Astrocyte of the spinal cord (primary cell): ENCODE data around the gene ARHGAP15.

Experiments used
- DNase-seq: peaks from one replicate; pipeline ENCODE4 v3.0.0; 2011; ENCODE audit warnings: low read depth, low spot score
- H3K4me3 ChIP-seq: 2 replicates; pipeline ENCODE4 v1.5.1; 2011; ENCODE audit warnings: low read depth, mild to moderate bottlenecking, low read length, moderate library complexity
- in situ Hi-C: cut with HindIII; loops from 2 replicates; pipeline ENCODE4 v1.10.0; 2017; ENCODE audit warnings: low sequenced_read_pairs
- TF ChIP-seq, protein P1 (sequence below): IDR thresholded peaks from 2 replicates; pipeline ENCODE4 v1.5.1; 2012; ENCODE audit warnings: low read depth, mild to moderate bottlenecking, low read length, inconsistent platforms

ARHGAP15 gene

GRCh38 chr2:143481237-143481623 is 352.0 kb downstream of the ARHGAP15 start:
- H3K4me3 ChIP-seq, result no peak overlapping the region
- no peak for DNase-seq
- TF ChIP-seq, protein P1, sequence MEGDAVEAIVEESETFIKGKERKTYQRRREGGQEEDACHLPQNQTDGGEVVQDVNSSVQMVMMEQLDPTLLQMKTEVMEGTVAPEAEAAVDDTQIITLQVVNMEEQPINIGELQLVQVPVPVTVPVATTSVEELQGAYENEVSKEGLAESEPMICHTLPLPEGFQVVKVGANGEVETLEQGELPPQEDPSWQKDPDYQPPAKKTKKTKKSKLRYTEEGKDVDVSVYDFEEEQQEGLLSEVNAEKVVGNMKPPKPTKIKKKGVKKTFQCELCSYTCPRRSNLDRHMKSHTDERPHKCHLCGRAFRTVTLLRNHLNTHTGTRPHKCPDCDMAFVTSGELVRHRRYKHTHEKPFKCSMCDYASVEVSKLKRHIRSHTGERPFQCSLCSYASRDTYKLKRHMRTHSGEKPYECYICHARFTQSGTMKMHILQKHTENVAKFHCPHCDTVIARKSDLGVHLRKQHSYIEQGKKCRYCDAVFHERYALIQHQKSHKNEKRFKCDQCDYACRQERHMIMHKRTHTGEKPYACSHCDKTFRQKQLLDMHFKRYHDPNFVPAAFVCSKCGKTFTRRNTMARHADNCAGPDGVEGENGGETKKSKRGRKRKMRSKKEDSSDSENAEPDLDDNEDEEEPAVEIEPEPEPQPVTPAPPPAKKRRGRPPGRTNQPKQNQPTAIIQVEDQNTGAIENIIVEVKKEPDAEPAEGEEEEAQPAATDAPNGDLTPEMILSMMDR, result no peak
- in situ Hi-C loops, result no loop called here

GRCh38 chr2:143481733-143482132 is 352.5 kb downstream of the ARHGAP15 start:
- no peak for DNase-seq
- H3K4me3 ChIP-seq, result no peak overlapping the region
- in situ Hi-C loops, result no loop called here
- TF ChIP-seq, protein P1, result no peak

DNA sequence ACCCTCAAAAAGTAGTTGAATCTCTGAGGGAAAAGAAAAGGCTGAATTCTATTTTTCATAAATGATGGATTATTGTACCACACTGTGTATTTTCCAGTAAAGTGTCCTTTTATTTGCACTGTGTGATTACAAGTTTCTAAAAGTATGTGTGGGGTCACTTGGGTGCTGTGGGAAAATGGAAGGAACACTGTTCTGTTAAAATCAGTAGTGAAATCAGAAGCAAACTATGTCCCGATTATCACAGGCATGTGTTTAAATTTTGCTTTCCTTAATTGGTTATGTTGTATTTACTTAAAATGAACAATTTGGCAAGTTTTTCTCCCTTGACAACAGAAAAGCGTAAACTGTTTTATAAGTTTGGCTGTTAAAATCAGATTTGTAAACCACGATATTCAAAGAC is 353.1 kb downstream of the ARHGAP15 start:
- in situ Hi-C loops, result no loop called here
- peak; percentile 37 for DNase-seq
- H3K4me3 ChIP-seq, result no peak overlapping the region
- TF ChIP-seq, protein P1, result no peak

DNA sequence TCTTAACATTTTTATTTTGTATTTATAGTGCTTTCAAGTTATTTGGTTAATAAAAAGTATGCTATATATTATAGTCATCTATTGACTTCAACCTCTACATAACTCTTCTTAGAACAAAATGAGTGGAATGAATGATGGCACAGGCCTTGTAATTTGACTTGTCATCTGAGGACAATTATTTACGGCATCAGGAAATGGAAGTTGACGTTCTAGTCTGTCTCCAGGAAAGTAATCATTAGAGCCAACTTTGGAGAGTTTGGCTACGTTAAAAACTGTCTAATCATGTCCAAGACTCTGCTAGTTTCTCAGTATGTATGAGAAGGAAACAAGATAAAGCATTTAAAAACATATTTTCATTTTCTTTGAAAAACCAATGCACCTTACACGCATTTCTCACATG is 353.6 kb downstream of the ARHGAP15 start:
- DNase-seq, result no peak
- H3K4me3 ChIP-seq, result no peak overlapping the region
- in situ Hi-C loops, result no loop called here
- TF ChIP-seq, protein P1, result no peak

GRCh38 chr2:143486976-143487375 is 357.8 kb downstream of the ARHGAP15 start:
- no peak for DNase-seq
- H3K4me3 ChIP-seq, result no peak overlapping the region
- TF ChIP-seq, protein P1, result no peak
- in situ Hi-C loops, result no loop called here

- TF ChIP-seq, protein P1, result no peak
- no peak overlapping the region for H3K4me3 ChIP-seq
These were observed 359.9 kb downstream of the ARHGAP15 start for GRCh38 chr2:143489145-143489544.

DNA sequence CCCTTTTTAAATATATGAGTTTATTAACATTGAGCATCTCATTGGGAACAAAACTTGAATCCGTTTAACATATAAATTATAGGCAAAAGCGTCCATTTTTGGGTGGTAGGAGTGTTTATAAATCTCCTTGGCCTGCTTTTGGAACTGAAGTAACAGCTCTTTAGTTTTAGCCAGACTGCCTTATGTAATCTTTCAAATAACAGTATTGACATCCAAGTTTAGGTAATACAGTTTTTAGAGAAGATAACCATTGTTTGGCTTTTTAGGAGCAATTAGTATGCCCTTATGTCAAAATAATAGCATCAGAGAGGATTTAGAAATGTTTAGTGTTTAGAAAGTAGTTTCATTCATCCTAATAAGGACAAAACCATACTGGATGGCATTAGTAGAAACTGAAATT is 361.9 kb downstream of the ARHGAP15 start:
- TF ChIP-seq, protein P1, result no peak
- in situ Hi-C loops, result no loop called here

More at GRCh38 chr2:143489145-143489544, 359.9 kb downstream of the ARHGAP15 start:
- peak; percentile 81 for DNase-seq
- in situ Hi-C loops, result no loop called here

More for the DNA sequence above, 361.9 kb downstream of the ARHGAP15 start:
- H3K4me3 ChIP-seq, result no peak overlapping the region
- DNase-seq, result no peak
